HepG2 (cell line): Measurements from ENCODE around the gene BCAR3. TPM values are rescaled to one million over a fixed set of nuclear protein-coding genes. Genes with fewer than 3 reads are reported as not detected.

Source experiments
- ATAC-seq: fragments of 200-7000 bp; cut with Tn5 transposase; 3 replicates; pipeline ENCODE4 v1.9.1; 2020; ENCODE audit warnings: mild to moderate bottlenecking, moderate library complexity
- BruUV-seq: library from RNA; stranded (reverse); fragments of 400-500 nt; replicated peaks from 2 replicates; lab custom pipeline; 2021; lab: Mats Ljungman, UMichigan
- CTCF ChIA-PET: fragments of 300-600 bp; formaldehyde crosslinking; extraction: SDS; loops from one replicate; lab custom pipeline; 2021; ENCODE audit warnings: low total read pairs, inconsistent platforms, low intra/inter-chr PET ratio; lab: Yijun Ruan, JAX
- POLR2A ChIA-PET: fragments of 350-600 bp; sonication (Branson Sonifier 250); formaldehyde crosslinking; loops from one replicate; lab custom pipeline; 2020; ENCODE audit warnings: antibody characterized with exemption, inconsistent platforms; lab: Yijun Ruan, JAX
- DNase-seq: peaks from one replicate; pipeline ENCODE4 v3.0.0-alpha.2; 2015; ENCODE audit warnings: low spot score
- FAIRE-seq: peaks from 3 replicates; lab custom pipeline; 2011; peaks lifted over from hg19 to GRCh38; lab: Jason Lieb, UNC
- H2AFZ ChIP-seq: one replicate; pipeline ENCODE4 v1.6.1; 2011; ENCODE audit warnings: low read length, inconsistent platforms
- H3K27ac ChIP-seq: fragments of 300-600 bp; 3 replicates; pipeline ENCODE4 v1.8.0; 2011; ENCODE audit warnings: mixed run types, mild to moderate bottlenecking, mixed read lengths, low read length, inconsistent platforms; ENCODE audit not compliant: insufficient read depth; ENCODE audit errors: extremely low read length
- H3K27me3 ChIP-seq, 2 experiments: fragments of 200-600 bp in 1 of 2; 2 replicates in 1 of 2; 3 replicates in 1 of 2; pipeline versions ENCODE4 v1.6.0 to v1.8.0; 2011; ENCODE audit warnings: low read length in 2 of 2, mild to moderate bottlenecking in 2 of 2, moderate library complexity in 2 of 2, inconsistent platforms in 1 of 2; ENCODE audit not compliant: insufficient read depth in 2 of 2, control insufficient read depth in 1 of 2
- H3K36me3 ChIP-seq, 2 experiments: fragments of 200-600 bp in 1 of 2; replicated peaks in 1 of 2; 2 replicates in 1 of 2; 3 replicates in 1 of 2; pipeline versions ENCODE4 v1.5.1 to v1.8.0; 2011; ENCODE audit warnings: low read length in 2 of 2, inconsistent platforms in 1 of 2; ENCODE audit not compliant: insufficient read depth in 2 of 2, control insufficient read depth in 1 of 2
- H3K4me1 ChIP-seq: 2 replicates; pipeline ENCODE4 v1.5.1; 2012; ENCODE audit warnings: low read length, inconsistent platforms; ENCODE audit not compliant: insufficient read depth
- H3K4me2 ChIP-seq: 2 replicates; pipeline ENCODE4 v1.6.0; 2011; ENCODE audit warnings: low read depth, low read length, inconsistent platforms
- H3K4me3 ChIP-seq, 3 experiments: fragments of 200-600 bp in 1 of 3; sonication (generic), shearing (Covaris generic) in 1 of 3; replicated peaks in 1 of 3; 2 replicates each; pipeline ENCODE4 v1.5.1; 2011 to 2016; ENCODE audit warnings: low read length in 3 of 3, inconsistent platforms in 2 of 3, low read depth in 2 of 3, mild to moderate bottlenecking in 2 of 3, control low read depth in 1 of 3, mixed read lengths in 1 of 3; ENCODE audit not compliant: insufficient read depth in 1 of 3
- H3K79me2 ChIP-seq: one replicate; pipeline ENCODE4 v1.6.1; 2011; ENCODE audit warnings: low read length, inconsistent platforms; ENCODE audit not compliant: insufficient read depth
- H3K9ac ChIP-seq: 2 replicates; pipeline ENCODE4 v1.6.0; 2011; ENCODE audit warnings: mild to moderate bottlenecking, low read depth, low read length, inconsistent platforms; ENCODE audit not compliant: insufficient read depth
- H3K9me3 ChIP-seq: 2 replicates; pipeline ENCODE4 v1.5.1; 2012; ENCODE audit warnings: mild to moderate bottlenecking, low read length
- H4K20me1 ChIP-seq: 2 replicates; pipeline ENCODE4 v1.6.0; 2011; ENCODE audit warnings: inconsistent platforms, mild to moderate bottlenecking, low read length, moderate library complexity; ENCODE audit not compliant: insufficient read depth
- DRAP1 ChIP-seq: IDR thresholded peaks from 2 replicates; pipeline ENCODE4 v1.6.1; 2016; ENCODE audit warnings: missing genetic modification reagents, missing compliant biosample characterization
- FOXC1 ChIP-seq: sonication (generic); formaldehyde crosslinking; IDR thresholded peaks from 2 replicates; pipeline ENCODE4 v1.8.0; 2022; ENCODE audit warnings: mild to moderate bottlenecking, missing genetic modification reagents, borderline replicate concordance
- GABPB1 ChIP-seq: IDR thresholded peaks from 2 replicates; pipeline ENCODE4 v1.6.1; 2016; ENCODE audit warnings: mild to moderate bottlenecking, missing genetic modification reagents, moderate library complexity, missing compliant biosample characterization
- GPN1 ChIP-seq: sonication (generic); formaldehyde crosslinking; IDR thresholded peaks from 2 replicates; pipeline ENCODE4 v1.5.1; 2020; ENCODE audit warnings: missing genetic modification reagents, borderline replicate concordance
- IRF9 ChIP-seq: sonication (generic); formaldehyde crosslinking; IDR thresholded peaks from 2 replicates; pipeline ENCODE4 v1.8.0; 2022; ENCODE audit warnings: missing genetic modification reagents, mild to moderate bottlenecking, borderline replicate concordance
- JUND ChIP-seq: sonication (generic); formaldehyde crosslinking; IDR thresholded peaks from 2 replicates; pipeline ENCODE4 v1.8.0; 2022; ENCODE audit warnings: mild to moderate bottlenecking, missing genetic modification reagents
- MBD4 ChIP-seq: IDR thresholded peaks from 2 replicates; pipeline ENCODE4 v1.6.1; 2012; ENCODE audit warnings: low read length, inconsistent platforms, borderline replicate concordance
- MED1 ChIP-seq: sonication (generic); formaldehyde crosslinking; IDR thresholded peaks from 2 replicates; pipeline ENCODE4 v1.4.0; 2020; ENCODE audit warnings: missing genetic modification reagents
- MEIS1 ChIP-seq: sonication (generic); formaldehyde crosslinking; IDR thresholded peaks from 2 replicates; pipeline ENCODE4 v1.9.0; 2021; ENCODE audit warnings: mild to moderate bottlenecking, missing genetic modification reagents, moderate library complexity, borderline replicate concordance
- MXD4 ChIP-seq: IDR thresholded peaks from 2 replicates; pipeline ENCODE4 v1.6.1; 2016; ENCODE audit warnings: mild to moderate bottlenecking, missing biosample characterization, missing genetic modification reagents
- ZBTB38 ChIP-seq: sonication (generic); formaldehyde crosslinking; IDR thresholded peaks from 2 replicates; pipeline ENCODE4 v1.5.1; 2020; ENCODE audit warnings: mild to moderate bottlenecking, missing genetic modification reagents
- ZFP90 ChIP-seq: sonication (generic); formaldehyde crosslinking; IDR thresholded peaks from 2 replicates; pipeline ENCODE4 v1.8.0; 2022; ENCODE audit warnings: missing genetic modification reagents, mild to moderate bottlenecking, inconsistent platforms, borderline replicate concordance
- ZNF253 ChIP-seq: sonication (generic); formaldehyde crosslinking; IDR thresholded peaks from 2 replicates; pipeline ENCODE4 v1.8.0; 2022; ENCODE audit warnings: mild to moderate bottlenecking, missing genetic modification reagents, borderline replicate concordance
- ZNF468 ChIP-seq: sonication (generic); formaldehyde crosslinking; IDR thresholded peaks from 2 replicates; pipeline ENCODE4 v1.8.0; 2022; ENCODE audit warnings: mild to moderate bottlenecking, moderate library complexity, missing genetic modification reagents
- ZNF563 ChIP-seq: sonication (generic); formaldehyde crosslinking; IDR thresholded peaks from 2 replicates; pipeline ENCODE4 v1.8.0; 2022; ENCODE audit warnings: mild to moderate bottlenecking, moderate library complexity, missing genetic modification reagents
- ZNF564 ChIP-seq: sonication (generic); formaldehyde crosslinking; IDR thresholded peaks from 2 replicates; pipeline ENCODE4 v1.8.1; 2023; ENCODE audit warnings: mild to moderate bottlenecking, missing genetic modification reagents
- ZNF775 ChIP-seq: sonication (generic); formaldehyde crosslinking; IDR thresholded peaks from 2 replicates; pipeline ENCODE4 v1.4.0; 2020; ENCODE audit warnings: missing genetic modification reagents, mild to moderate bottlenecking, moderate library complexity, borderline replicate concordance
- WGBS: methylation state at CpG from one replicate; pipeline ENCODE4 v1.1.6; 2017; ENCODE audit warnings: low lambda C conversion rate; 5-methylcytosine and 5-hydroxymethylcytosine counted together
- in situ Hi-C: cut with HindIII; loops from 2 replicates; pipeline ENCODE4 v1.10.0; 2017; ENCODE audit warnings: low pct_unique_long_range_greater_than_20kb; ENCODE audit not compliant: extremely low pct_ligation_motif_present
- intact Hi-C: fragments of 100-400 bp; cut with micrococcal nuclease; formaldehyde crosslinking; loops from one replicate; pipeline ENCODE4 v1.10.0; 2022; ENCODE audit not compliant: unreplicated experiment
- polyA plus RNA-seq, 8 experiments: library from polyadenylated mRNA; depleted of rRNA in 3 of 8; stranded (reverse) in 7 of 8; unstranded in 1 of 8; fragments of >200 nt; fragmentation: Illumina TruSeq in 4 of 8; extraction: Trizol in 4 of 8; gene quantifications; 2 replicates each; pipeline versions ENCODE4 v1.2.1 to v1.2.3, GENCODE V29; 2011 to 2016; ENCODE audit warnings: low read depth in 4 of 8, missing spikeins in 1 of 8, mixed read lengths in 1 of 8; ENCODE audit not compliant: insufficient read depth in 1 of 8
- total RNA-seq, 5 experiments: library from RNA; depleted of rRNA; stranded (reverse); fragments of >200 nt; fragmentation: Illumina TruSeq; extraction: Trizol; gene quantifications; 2 replicates each; pipeline ENCODE4 v1.2.3, GENCODE V29; 2016; ENCODE audit warnings: low read depth in 1 of 5
- TF ChIP-seq, protein P1 (sequence below): sonication (generic); formaldehyde crosslinking; IDR thresholded peaks from 2 replicates; pipeline ENCODE4 v1.8.1; 2023; ENCODE audit warnings: mild to moderate bottlenecking, moderate library complexity, missing genetic modification reagents

The BCAR3 gene
- total and polyA plus RNA-seq, 2 of the 13 experiments (the other 11 are each of a cell fraction or from before 2014, with no cell fraction given): 3.6 to 4.8 TPM

DNA sequence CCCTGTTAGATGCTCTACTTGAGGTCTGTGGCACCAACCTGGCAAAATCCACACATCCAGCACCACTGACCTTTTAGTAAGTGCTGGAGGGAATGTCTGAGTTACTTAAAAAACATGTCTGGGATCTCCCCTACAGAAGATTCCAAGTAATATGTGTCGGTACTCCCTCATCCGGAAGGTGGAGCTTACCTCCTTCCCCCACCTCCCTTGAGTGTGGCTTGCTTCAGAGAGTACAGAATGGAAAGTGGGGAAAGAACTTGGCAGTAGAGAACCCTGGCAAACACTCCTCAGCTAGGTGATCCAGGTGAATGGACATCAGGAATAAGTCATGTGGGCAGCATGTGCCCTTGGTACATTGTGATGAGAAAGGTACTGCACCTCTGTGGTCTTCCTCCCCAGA is 49.0 kb upstream of the BCAR3 start (continued):
- TF ChIP-seq ZNF775 (CRISPR knock-in tag): no peak
- no peak for TF ChIP-seq JUND

GRCh38 chr1:93729906-93730305 is 48.3 kb upstream of the BCAR3 start:
- H3K4me2 ChIP-seq: no peak overlapping the region
- intact Hi-C loops (loop anchor here (10.0 kb wide), 1 partner anchor 45 kb away; the partner anchor contains the start of gene BCAR3), in situ Hi-C loops (no loop called here)
- no peak overlapping the region for H3K9ac ChIP-seq
- ChIA-PET POLR2A (no interaction called here), CTCF (no interaction called here)
- 62% methylated on average over 4 of the region's 4 CpGs for WGBS
- peaks cover 18% of the 10 kb centered on the region; the same call in 1 of the 2 replicates for H3K4me1 ChIP-seq
- DNase-seq (no peak), FAIRE-seq (no peak), ATAC-seq (no peak)
- no peaks in the 10 kb centered on the region for H3K79me2 ChIP-seq
- no peaks in the 10 kb centered on the region for H3K27me3 ChIP-seq
- no peaks in the 10 kb centered on the region for H3K9me3 ChIP-seq
- TF ChIP-seq MXD4 (CRISPR knock-in tag): no peak
- no peak for TF ChIP-seq MEIS1
- TF ChIP-seq GPN1: no peak
- no peak for TF ChIP-seq GABPB1
- no peak for TF ChIP-seq ZNF468 (CRISPR knock-in tag)
- no peak for TF ChIP-seq ZFP90
- no peak for TF ChIP-seq JUND
- TF ChIP-seq MBD4: no peak
- no peak for TF ChIP-seq MED1 (CRISPR knock-in tag)
- TF ChIP-seq ZBTB38 (CRISPR knock-in tag): no peak
- TF ChIP-seq ZNF253 (CRISPR knock-in tag): no peak
- no peak for TF ChIP-seq ZNF564 (CRISPR knock-in tag)
- TF ChIP-seq, protein P1, sequence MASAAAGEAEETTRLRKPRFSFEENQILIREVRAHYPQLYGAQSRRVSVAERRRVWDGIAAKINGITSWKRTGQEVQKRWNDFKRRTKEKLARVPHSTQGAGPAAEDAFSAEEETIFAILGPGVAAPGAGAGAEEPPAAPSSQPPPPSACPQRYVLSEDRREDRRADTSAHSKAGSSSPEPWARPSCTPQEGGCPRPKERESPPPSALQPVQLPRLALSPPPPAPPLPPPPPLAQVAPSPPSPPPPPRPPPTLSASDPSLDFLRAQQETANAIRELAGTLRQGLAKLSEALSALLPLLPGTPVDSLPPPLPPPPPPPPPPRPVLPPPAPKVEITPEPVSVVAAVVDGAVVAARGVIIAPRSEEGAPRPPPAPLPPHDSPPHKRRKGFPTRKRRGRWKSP (CRISPR knock-in tag): no peak
- no peak for TF ChIP-seq DRAP1
- no peak for TF ChIP-seq IRF9 (CRISPR knock-in tag)
- no peak for TF ChIP-seq ZNF563 (CRISPR knock-in tag)
- no peak for TF ChIP-seq FOXC1 (CRISPR knock-in tag)
- H3K27ac ChIP-seq: no peak overlapping the region
- no peaks in the 10 kb centered on the region for H3K36me3 ChIP-seq
- H4K20me1 ChIP-seq: no peaks in the 10 kb centered on the region
- no peak overlapping the region for H2AFZ ChIP-seq
- no TSS peak for BruUV-seq
- H3K4me3 ChIP-seq: no peak overlapping the region
